NCI-H2171 treated with DMSO at 0.1 percent for 48 hours (cell line): ENCODE results near the gene ACADSB.
A peak's percentile ranks its signal among the peaks of the same experiment; 100 is the strongest.

Source experiments
- DNase-seq: peaks from one replicate; lab custom pipeline; 2025; lab: John Stamatoyannopoulos, UW

Gene ACADSB

DNA sequence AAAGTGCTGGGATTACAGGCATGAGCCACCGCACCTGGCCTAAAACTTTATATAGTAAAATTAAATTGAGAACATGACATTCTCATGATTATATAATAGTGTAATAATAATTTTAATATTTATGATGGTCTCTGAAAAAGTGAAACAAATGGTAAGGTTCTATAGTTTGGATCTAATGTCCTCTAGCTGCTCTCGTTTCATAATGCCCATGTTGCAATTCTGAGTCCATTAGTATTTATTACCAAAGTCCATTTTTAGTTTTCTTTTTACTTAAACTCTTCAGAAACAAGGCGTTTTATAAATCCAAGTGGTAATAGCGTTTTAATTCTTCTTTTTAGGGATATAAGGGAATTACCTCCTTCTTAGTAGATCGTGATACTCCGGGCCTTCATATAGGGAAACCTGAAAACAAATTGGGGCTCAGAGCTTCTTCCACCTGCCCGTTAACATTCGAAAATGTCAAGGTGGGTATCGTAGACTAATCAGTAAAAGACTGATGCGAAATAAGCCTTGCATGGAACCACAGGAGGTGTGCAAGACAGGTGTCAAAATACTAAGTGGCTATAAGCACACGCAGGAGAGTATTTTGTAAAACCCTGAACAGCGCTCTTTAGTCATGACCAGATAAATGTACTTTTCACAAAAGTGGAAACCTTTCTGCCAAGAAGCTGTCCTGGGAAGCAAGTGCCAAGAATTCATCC, 34.1 kb downstream of the ACADSB start:
- no peak for DNase-seq

DNA sequence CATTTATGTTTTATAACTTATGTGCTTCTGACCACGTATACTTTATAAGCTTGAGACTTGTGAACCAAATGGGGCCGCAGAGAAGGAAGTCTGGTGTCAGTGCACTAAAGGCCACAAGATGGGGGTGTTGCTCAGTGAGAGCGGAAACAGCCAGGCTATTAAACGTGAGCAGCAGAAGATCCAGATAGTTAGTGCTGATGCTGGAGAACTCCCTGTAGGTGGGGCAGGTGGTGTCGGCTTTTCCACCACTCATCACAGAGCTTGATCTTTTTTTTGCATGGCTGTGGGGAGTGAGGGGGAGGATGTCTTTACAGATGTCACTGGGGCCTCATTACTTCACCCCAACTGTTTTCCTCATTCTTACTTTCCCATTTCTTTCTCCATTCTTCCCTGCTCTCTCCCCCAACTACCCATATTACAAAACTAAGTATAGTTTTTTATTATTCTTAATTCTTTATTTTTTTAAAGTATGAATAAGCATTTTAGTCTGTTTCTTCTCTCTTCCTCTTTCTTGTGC, 34.7 kb downstream of the ACADSB start:
- DNase-seq: peak; percentile 89

DNA sequence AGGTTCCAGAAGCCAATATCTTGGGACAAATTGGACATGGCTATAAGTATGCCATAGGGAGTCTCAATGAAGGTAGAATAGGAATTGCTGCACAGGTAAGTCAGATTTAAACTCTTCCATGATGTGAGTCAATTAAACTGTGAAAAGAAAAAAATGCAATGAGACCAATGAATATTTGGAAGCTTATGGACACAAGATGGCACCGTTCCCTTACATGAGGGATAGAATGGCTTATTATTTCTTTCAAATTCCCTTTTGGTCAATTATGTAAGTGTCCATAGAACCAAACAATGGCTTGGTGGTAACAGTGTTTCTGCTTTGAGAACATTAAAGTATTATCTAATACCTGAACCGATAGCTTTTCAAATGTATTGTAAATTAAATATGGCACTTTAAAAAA, 35.6 kb downstream of the ACADSB start:
- DNase-seq: peak; percentile 35

DNA sequence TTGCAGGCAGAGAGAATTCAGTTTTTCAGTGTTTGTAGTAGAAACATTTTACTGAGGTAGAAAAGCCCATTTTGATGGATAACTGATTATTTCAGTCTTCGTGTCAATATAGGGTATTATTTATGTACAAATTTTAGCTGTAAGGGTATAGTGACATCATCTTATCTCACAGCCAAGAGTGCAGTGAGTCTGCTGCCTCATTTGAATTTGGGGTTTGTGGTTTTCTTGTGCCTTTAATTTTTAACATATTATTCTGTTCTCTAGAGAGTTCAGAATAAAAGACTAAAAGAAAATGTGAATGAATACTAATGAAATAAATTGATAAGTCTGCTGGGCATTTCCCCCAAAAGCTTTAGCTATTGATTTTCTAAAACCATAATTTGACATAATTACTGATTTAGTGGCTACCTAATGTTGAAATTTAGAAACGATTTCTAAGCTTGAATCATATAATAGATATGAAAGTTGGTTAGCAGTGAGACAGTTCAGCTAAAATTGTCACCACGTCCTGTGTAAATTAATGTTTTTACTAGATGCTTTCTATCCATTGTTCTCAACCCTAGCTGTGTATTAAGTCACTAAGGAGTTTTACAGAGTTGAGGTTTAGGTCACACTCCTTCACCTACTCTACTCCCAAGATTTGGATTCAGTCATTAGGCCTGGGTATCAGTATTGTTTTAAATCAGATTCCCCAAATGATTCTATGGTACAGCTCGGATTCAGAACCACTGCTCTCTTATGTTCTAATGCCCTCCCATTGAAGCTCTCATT, 37.3 kb downstream of the ACADSB start:
- DNase-seq: no peak

- DNase-seq: no peak
These were observed 49.2 kb downstream of the ACADSB start for GRCh38 chr10:123057968-123058367.

DNA sequence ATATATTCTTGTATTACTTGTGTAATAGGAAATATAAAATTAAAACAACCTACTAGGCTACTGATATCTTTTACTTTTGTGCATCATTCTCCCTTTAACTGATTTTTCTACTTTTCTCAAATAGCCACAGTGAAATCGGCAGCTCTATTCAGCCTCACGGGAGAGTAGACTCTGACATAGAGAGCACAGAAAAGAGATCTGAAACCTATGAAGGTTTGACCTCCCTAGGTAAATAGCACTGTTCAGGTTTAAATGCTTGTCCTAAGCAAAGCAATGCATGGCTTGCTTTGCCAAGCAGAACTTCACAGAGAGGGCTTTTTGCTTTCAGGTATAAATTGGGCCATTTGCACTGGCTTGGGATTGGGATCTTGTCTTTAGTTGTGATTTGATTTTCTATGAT, 53.1 kb downstream of the ACADSB start:
- DNase-seq: no peak

- no peak for DNase-seq
These were observed 53.9 kb downstream of the ACADSB start for GRCh38 chr10:123062726-123063125.

- no peak for DNase-seq
These were observed 59.5 kb downstream of the ACADSB start for GRCh38 chr10:123068087-123068853.

GRCh38 chr10:123069246-123069986, 60.6 kb downstream of the ACADSB start:
- DNase-seq: no peak

DNA sequence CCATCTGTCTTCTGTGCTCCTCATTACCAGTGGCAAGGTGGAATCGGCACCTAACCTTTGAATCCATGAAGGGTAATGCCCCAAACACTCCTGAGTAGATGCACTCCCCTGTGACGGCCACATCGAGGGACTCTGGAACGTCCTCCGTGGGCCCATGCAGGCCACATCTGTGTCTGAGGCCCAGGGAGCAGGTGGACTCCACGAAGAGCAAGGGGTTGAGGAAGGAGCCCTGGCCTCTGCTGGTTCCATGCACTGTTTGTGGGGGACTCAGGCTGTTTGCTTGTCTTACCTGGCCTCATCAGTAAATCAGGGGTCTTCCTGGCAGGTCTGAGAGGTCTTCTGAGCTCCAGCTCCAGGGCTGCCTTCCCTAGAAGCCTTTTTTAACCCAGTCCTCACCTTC, 64.4 kb downstream of the ACADSB start:
- no peak for DNase-seq

- no peak for DNase-seq
These were observed 65.4 kb downstream of the ACADSB start for GRCh38 chr10:123074215-123074614.

- DNase-seq: no peak
These were observed 73.1 kb downstream of the ACADSB start for GRCh38 chr10:123081896-123082295.

- no peak for DNase-seq
These were observed 75.0 kb downstream of the ACADSB start for GRCh38 chr10:123083811-123084210.

DNA sequence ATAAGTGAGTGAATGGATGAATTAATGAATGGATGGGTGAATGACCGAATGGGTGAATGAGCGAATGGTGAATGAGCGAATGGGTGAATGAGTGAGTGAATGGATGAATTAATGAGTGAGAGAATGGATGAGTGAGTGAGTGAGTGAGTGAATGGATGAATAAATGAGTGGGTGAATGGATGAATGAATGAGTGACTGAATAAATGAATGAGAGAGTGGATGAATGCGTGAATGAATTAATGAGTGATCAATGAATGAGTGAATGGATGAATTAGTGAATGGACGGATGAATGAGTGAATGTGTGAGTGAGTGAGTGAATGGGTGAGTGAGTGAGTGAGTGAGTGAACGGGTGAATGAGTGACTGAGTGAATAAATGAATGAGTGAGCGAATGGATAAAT, 77.5 kb downstream of the ACADSB start:
- DNase-seq: no peak

GRCh38 chr10:123087348-123087747, 78.5 kb downstream of the ACADSB start:
- no peak for DNase-seq

DNA sequence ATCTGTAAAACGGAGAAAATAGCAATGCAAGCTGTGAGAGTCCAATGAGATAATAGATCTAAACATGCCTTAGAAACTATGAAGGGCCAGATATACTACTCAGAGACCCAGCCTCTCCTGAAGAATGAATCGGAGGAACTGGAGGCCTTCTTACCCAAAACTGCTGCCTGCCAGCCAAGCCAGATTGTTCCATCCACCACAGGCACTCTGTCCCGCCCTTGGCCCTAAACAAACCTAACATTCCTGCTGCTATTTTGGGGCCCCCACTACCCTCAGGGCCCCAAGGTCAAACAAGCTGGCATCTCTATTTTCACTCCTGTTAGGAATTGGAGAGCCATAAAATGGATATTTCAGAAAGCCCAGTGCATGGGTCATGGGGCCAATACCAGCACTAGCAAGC, 79.0 kb downstream of the ACADSB start:
- no peak for DNase-seq

- DNase-seq: no peak
These were observed 84.0 kb downstream of the ACADSB start for GRCh38 chr10:123092635-123093414.

GRCh38 chr10:123093489-123093888, 84.7 kb downstream of the ACADSB start:
- DNase-seq: no peak

DNA sequence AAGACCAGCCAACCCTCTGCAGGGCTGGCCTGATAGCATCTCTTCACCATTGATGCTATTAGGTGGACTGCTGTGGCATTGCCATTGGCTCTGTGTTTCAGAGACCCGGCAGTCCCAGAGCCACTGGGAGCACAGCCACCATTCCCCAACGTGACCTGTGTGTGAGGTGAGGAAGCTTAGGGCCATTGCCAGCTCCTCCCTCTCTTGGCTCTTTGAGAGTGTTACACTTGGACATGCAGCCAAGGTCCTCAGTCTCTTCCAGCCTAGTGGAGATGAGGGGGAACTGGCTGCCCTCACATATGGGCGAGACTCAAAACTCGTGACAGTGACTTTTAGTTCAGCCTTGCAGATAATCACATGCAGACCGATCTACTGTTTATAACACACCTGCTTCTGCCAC, 87.6 kb downstream of the ACADSB start:
- no peak for DNase-seq

DNA sequence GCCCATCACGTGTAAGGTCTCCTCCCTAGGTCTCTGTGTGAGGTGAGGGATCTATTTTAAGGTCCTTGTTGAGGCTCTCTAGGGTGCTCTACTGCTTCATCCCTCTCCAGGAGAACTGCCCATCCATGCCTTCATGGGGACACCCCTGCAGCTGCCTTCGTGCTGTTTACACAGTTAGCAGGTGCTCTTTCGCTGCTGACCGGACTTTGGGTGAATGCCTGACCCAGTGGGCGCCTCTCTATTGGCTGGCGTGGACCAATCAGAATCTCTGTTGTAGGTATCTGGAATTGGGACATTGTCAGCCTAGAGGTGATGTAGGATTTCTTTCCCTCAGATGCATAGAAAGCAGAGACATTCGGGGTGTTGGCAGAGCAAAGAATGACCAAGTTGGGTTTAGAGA, 88.2 kb downstream of the ACADSB start:
- DNase-seq: no peak
